ENCODE results near the gene ARAP3.

GRCh38 chr5:141657404-141657803, 24.6 kb downstream of the ARAP3 start:
- no peak for TF ChIP-seq CTCF (IDR thresholded peaks at IDR 0.05)
- no peak for TF ChIP-seq SIN3A (IDR thresholded peaks at IDR 0.05; ENCODE audit: borderline replicate concordance, insufficient read depth, low read depth, low read length)
- TF ChIP-seq POLR2AphosphoS5 (IDR thresholded peaks at IDR 0.05; ENCODE audit: low read depth, low read length): no peak
- no peak for TF ChIP-seq REST (IDR thresholded peaks at IDR 0.05; ENCODE audit: insufficient read depth in 1 of 2, low read depth in 2 of 2, low read length in 1 of 2)
